Articular chondrocyte of knee joint (primary cell): ENCODE results near the gene MBD1. TPM values are rescaled to one million over a fixed set of nuclear protein-coding genes. Genes with fewer than 3 reads are reported as not detected.

Experiments
- small RNA-seq: library from RNA; depleted of rRNA; stranded (forward); fragments of <200 nt; gene quantifications from one replicate; pipeline ENCODE3, GENCODE V24; 2012
- total RNA-seq: library from RNA; depleted of rRNA; stranded (reverse); fragments of >200 nt; gene quantifications from 2 replicates; pipeline ENCODE4 v1.2.3, GENCODE V29; 2012

Gene MBD1
- total RNA-seq = 37.8 and 38.4 TPM in 2 replicates

GRCh38 chr18:50281295-50281971 lies at the start of gene MBD1:
MBD1 (minus strand) TSS chr18:50281523; CDS start chr18:50279992, 1,531 bp downstream.

DNA sequence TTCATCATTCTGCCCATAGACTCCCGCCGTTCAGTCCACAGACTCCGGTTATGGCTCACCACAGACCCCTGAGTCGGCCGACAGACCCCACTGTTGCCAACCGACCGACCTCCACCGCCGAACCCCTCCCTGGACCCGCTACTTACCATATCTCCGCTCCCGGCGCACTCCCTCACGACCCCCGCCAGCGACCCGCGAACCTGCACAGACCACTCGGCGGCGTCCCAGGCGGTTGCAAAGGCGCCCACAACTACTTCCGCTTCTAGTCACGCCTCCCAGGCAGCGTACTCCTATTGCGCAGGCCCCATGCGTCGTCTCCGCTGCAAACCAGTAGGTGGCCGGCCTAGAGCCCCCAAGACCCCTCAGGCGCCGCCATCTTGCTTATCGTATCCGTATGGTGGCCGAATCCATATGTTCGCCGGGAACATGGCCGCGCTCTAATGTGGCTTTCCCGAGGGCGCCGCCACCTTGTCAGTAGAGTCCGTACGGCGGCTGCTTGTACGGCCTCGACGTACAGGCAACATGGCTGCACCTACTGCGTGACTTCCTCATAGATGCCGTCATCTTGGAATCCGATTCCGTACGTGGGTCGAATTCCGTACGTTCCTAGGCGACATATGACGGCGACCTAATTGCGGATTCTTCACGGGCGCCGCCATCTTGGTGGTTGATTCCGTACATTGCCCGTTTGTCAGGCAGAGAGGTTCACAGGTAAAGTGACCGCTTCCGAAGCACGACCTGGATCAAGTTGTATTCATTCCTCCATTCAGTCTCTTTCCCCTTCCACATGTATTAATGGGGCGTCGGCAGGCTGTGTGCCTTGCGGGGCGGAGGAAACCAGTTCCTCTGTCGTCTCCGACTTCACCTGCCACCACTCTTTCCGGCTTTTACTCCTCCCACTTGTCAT lies 6.4 kb upstream of the MBD1 start, which contains the start of gene CXXC1:
Gene CXXC1 (minus strand): TSS at position 252 of the 907 bp plus-strand sequence. CDS start 103 bp downstream, at position 149.

GRCh38 chr18:50266248-50266704 lies 15.0 kb downstream of the MBD1 start, which contains the start of gene CFAP53:
CFAP53 (minus strand) TSS chr18:50266495; CDS start chr18:50266404, 91 bp downstream.

Small RNAs within 50 kb of the gene (small RNA-seq; reads per million reads assigned to genes)
- not detected for gene RNA5SP458

Other genes with a start within 250 kb of the MBD1 start
- gene MYO5B, start 86.4 kb downstream of the MBD1 start, total RNA-seq = 6.0 and 6.6 TPM in 2 replicates
- 0.52 and 0.54 TPM in 2 replicates for gene CFAP53, start 15.0 kb downstream of the MBD1 start, total RNA-seq
- gene CXXC1, start 6.2 kb upstream of the MBD1 start, total RNA-seq = 20.0 and 27.2 TPM in 2 replicates
- 10.7 and 16.4 TPM in 2 replicates for gene SKA1, start 93.5 kb upstream of the MBD1 start, total RNA-seq